Calu3 (cell line): Measurements from ENCODE around the gene HMGXB4. TPM values are rescaled to one million over a fixed set of nuclear protein-coding genes. Genes with fewer than 3 reads are reported as not detected.

ENCODE experiments used
- BruUV-seq: library from RNA; stranded (reverse); fragments of 400-500 nt; replicated peaks from 2 replicates; lab custom pipeline; 2021; lab: Mats Ljungman, UMichigan
- CTCF ChIA-PET: fragments of 300-600 bp; sonication (Branson Sonifier 250); formaldehyde crosslinking; loops from one replicate; lab custom pipeline; 2022; ENCODE audit warnings: antibody characterized with exemption; lab: Charles Lee
- DNase-seq: peaks from one replicate; pipeline ENCODE4 v3.0.0; 2022
- H3K27ac Mint-ChIP-seq: one replicate; pipeline ENCODE4 v1.8.0; 2022; ENCODE audit warnings: mixed read lengths; ENCODE audit not compliant: unreplicated experiment
- H3K27me3 Mint-ChIP-seq: one replicate; pipeline ENCODE4 v1.8.0; 2022; ENCODE audit warnings: mixed read lengths; ENCODE audit not compliant: unreplicated experiment
- H3K36me3 Mint-ChIP-seq: one replicate; pipeline ENCODE4 v1.8.0; 2022; ENCODE audit warnings: mild to moderate bottlenecking, moderate library complexity, mixed read lengths; ENCODE audit not compliant: insufficient read depth, unreplicated experiment
- H3K4me1 Mint-ChIP-seq: one replicate; pipeline ENCODE4 v1.8.0; 2022; ENCODE audit warnings: mild to moderate bottlenecking, low read depth, mixed read lengths; ENCODE audit not compliant: unreplicated experiment
- H3K4me3 Mint-ChIP-seq: one replicate; pipeline ENCODE4 v1.8.0; 2022; ENCODE audit warnings: mild to moderate bottlenecking, low read depth, moderate library complexity, mixed read lengths; ENCODE audit not compliant: unreplicated experiment
- H3K9me3 Mint-ChIP-seq: one replicate; pipeline ENCODE4 v1.8.0; 2022; ENCODE audit warnings: low read depth, mixed read lengths; ENCODE audit not compliant: unreplicated experiment
- intact Hi-C: fragments of 100-400 bp; cut with micrococcal nuclease; formaldehyde crosslinking; loops from one replicate; pipeline ENCODE4 v1.10.0; 2022; ENCODE audit not compliant: unreplicated experiment
- total RNA-seq: library from RNA; stranded (reverse); gene quantifications from 2 replicates; pipeline ENCODE4 v1.2.3, GENCODE V29; 2022
- TF ChIP-seq, protein P1 (sequence below): fragments of 200-600 bp; IDR thresholded peaks from one replicate; pipeline ENCODE4 v1.8.0; 2022; ENCODE audit warnings: antibody characterized with exemption; ENCODE audit not compliant: unreplicated experiment

The HMGXB4 gene
- total RNA-seq, 1 experiment from 2014 or later, result 37.5 TPM

DNA sequence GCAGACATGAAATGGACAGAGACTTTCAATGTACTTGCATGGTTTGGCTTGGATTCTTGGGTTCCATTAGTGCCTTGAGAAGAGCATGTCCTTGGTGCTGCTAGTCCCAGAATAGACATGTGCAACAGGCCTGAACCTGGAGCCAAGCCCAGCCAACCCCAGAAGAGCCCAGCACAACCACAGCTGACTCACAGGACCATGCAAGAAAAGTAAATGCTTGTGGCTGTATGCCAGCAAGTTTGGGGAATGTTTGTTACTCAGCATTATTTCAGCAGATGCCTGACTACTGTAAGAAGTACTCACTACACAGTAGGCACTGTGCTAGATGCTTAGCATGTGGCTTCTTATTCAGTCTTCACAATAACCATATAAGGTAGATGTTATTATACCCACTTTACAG, 39.2 kb upstream of the HMGXB4 start:
- CTCF ChIA-PET, result interaction anchor here (1.0 kb wide), 1 partner anchor 13 kb away, joined by 3 read pairs; no protein-coding TSS in a partner anchor
- DNase-seq, result no peak
- H3K27ac Mint-ChIP-seq, result no peak overlapping the region

DNA sequence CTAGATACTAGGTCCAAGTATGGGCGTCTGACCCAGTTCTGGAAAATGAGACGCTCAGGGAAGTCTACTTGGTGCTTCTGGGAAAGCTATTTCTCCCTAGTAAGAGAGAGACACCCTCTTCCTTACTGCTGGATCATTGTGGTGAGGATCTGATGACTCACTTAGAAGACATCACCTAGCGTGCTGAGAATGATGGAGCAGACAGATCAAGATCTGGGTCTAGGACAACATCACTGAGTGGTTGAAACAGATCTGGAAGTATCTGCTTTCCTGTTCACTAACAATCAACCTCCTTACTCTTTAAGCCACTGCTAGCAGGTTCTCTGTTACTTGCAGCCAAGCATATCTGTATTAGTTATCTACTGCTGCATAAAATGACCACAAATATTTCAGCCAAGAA, 38.3 kb upstream of the HMGXB4 start:
- DNase-seq, result no peak
- CTCF ChIA-PET, result no interaction called here
- Mint-ChIP-seq H3K27me3 (peaks cover under 1% of the 10 kb centered on the region), H3K4me3 (no peak overlapping the region), H3K27ac (no peak overlapping the region), H3K9me3 (no peaks in the 10 kb centered on the region), H3K36me3 (no peaks in the 10 kb centered on the region), H3K4me1 (no peaks in the 10 kb centered on the region)
- TF ChIP-seq, protein P1, sequence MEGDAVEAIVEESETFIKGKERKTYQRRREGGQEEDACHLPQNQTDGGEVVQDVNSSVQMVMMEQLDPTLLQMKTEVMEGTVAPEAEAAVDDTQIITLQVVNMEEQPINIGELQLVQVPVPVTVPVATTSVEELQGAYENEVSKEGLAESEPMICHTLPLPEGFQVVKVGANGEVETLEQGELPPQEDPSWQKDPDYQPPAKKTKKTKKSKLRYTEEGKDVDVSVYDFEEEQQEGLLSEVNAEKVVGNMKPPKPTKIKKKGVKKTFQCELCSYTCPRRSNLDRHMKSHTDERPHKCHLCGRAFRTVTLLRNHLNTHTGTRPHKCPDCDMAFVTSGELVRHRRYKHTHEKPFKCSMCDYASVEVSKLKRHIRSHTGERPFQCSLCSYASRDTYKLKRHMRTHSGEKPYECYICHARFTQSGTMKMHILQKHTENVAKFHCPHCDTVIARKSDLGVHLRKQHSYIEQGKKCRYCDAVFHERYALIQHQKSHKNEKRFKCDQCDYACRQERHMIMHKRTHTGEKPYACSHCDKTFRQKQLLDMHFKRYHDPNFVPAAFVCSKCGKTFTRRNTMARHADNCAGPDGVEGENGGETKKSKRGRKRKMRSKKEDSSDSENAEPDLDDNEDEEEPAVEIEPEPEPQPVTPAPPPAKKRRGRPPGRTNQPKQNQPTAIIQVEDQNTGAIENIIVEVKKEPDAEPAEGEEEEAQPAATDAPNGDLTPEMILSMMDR, result no peak
- intact Hi-C loops, result no loop called here
- BruUV-seq, result no TSS peak

More for the DNA sequence above, 39.2 kb upstream of the HMGXB4 start:
- H3K27me3 Mint-ChIP-seq, result peaks cover 9% of the 10 kb centered on the region
- BruUV-seq, result no TSS peak
- H3K36me3 Mint-ChIP-seq, result no peaks in the 10 kb centered on the region
- H3K4me3 Mint-ChIP-seq, result no peak overlapping the region
- intact Hi-C loops, result no loop called here
- H3K4me1 Mint-ChIP-seq, result no peaks in the 10 kb centered on the region
- TF ChIP-seq, protein P1, result no peak
- no peaks in the 10 kb centered on the region for H3K9me3 Mint-ChIP-seq

DNA sequence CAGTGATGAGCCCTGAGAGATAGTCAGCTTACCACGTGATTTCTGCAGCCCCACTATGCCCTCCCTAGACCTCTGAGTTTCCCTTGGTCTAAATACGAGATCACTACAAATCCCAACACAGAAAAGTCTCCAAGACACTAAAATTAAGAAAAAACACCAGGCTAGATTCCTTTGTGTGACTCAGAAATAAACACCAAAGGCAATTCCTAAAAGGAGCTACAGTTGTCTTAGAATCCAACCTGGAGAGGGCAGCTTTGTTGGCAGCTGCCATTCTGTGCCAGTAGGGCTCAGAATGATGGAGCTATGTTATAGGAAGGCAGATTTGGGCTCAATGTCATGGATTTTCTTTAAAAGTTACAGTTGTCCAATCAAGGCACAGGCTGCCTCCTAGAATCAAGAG, 37.1 kb upstream of the HMGXB4 start:
- no peaks in the 10 kb centered on the region for H3K9me3 Mint-ChIP-seq
- no peaks in the 10 kb centered on the region for H3K4me1 Mint-ChIP-seq
- intact Hi-C loops, result no loop called here
- CTCF ChIA-PET, result interaction anchor here (1.2 kb wide), 1 partner anchor 11 kb away, joined by 3 read pairs; no protein-coding TSS in a partner anchor
- H3K27me3 Mint-ChIP-seq, result peaks cover 13% of the 10 kb centered on the region
- no peak overlapping the region for H3K4me3 Mint-ChIP-seq
- H3K36me3 Mint-ChIP-seq, result no peaks in the 10 kb centered on the region
- no TSS peak for BruUV-seq
- no peak for DNase-seq
- TF ChIP-seq, protein P1, result no peak
- H3K27ac Mint-ChIP-seq, result no peak overlapping the region

DNA sequence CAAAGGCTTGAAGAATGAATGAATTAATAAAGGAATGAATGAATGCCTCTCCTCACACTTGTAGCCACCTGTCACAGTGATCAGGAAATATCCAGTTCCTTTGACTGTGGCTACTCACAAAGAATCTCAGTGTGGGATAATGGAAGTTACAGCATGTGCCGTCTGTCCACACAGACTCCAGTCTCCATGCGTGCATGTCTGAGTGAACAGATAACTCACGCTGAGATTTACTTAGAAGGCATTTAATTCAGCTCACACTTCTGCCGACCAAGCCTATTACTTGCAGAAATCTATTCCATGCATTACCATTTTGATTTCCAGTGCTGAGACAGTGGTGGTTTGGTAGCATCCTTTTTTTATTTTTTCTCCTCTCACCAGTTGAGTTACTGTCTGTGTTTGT, 32.3 kb upstream of the HMGXB4 start:
- intact Hi-C loops, result no loop called here
- TF ChIP-seq, protein P1, result no peak
- CTCF ChIA-PET, result no interaction called here
- no peaks in the 10 kb centered on the region for H3K9me3 Mint-ChIP-seq
- no peak overlapping the region for H3K27ac Mint-ChIP-seq
- H3K4me3 Mint-ChIP-seq, result no peak overlapping the region
- H3K27me3 Mint-ChIP-seq, result peaks cover 50% of the 10 kb centered on the region
- no peaks in the 10 kb centered on the region for H3K36me3 Mint-ChIP-seq
- no TSS peak for BruUV-seq
- no peaks in the 10 kb centered on the region for H3K4me1 Mint-ChIP-seq
- DNase-seq, result no peak
